ENCODE data around the gene TPTE. TPM values are rescaled to one million over a fixed set of nuclear protein-coding genes. Genes with fewer than 3 reads are reported as not detected.
"Not testable (repeated sequence)": the region's sequence is repeated elsewhere in the genome, so short reads cannot be mapped to it uniquely, and the experiment has no call there.

Gene TPTE
- polyA plus RNA-seq, 2 donors = 0.01 TPM; not detected in 1

DNA sequence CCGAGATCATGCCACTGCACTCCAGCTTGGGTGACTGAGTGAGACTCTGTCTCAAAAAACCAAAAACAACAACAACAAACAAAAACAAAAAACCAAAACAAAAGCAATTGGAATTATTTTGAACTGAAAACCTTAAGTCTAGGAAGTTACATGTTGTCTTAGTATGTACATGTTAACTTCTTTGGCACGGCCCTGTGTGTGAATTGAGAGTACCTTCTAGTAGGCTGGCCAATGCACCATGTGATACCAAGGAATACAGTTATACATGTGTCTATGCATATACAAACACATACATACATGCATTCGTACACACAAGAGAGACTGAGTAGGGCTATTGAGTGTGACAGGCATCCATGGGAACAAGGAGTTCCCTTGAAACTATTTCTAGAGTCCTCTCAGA, 18.6 kb downstream of the TPTE start:
- no peak overlapping the region for H3K4me3 ChIP-seq (ENCODE audit: low read depth in 1 of 2, low read length in 2 of 2)
- 66% methylated on average over 3 of the region's 3 CpGs for WGBS, 2 donors
- H3K9me3 ChIP-seq (ENCODE audit: control insufficient read depth in 2 of 2, insufficient read depth in 1 of 2, low read depth in 1 of 2, low read length in 1 of 2) = peaks cover 12 to 16% of the 10 kb centered on the region in 2 donors
- H3K4me1 ChIP-seq (ENCODE audit: control insufficient read depth in 2 of 2, insufficient read depth in 2 of 2, low read length in 1 of 2) = no peaks in the 10 kb centered on the region
- H3K27ac ChIP-seq (ENCODE audit: low read depth in 2 of 2, low read length in 1 of 2) = no peak overlapping the region
- H3K36me3 ChIP-seq (ENCODE audit: control insufficient read depth in 2 of 2, insufficient read depth in 2 of 2, low read length in 1 of 2) = no peaks in the 10 kb centered on the region
- no peaks in the 10 kb centered on the region for H3K27me3 ChIP-seq (ENCODE audit: control insufficient read depth in 1 of 2, insufficient read depth in 2 of 2, low read length in 2 of 2)

DNA sequence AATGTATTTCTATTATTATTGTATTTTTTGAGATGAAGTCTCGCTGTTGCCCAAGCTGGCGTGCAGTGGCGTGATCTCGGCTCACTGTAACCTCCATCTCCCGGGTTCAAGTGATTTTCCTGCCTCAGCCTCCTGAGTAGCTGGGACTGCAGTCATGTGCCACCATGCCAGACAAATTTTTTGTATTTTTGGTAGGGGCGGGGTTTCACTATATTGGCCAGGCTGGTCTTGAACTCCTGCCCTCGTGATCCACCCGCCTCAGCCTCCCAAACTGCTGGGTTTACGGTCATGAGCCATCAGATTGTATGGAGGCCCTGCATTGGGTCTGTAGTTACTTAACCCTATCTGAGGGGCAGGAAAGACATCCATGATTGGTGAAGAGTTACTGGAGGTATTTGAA, 23.0 kb downstream of the TPTE start:
- not testable (repeated sequence) for H3K4me3 ChIP-seq (ENCODE audit: low read depth in 1 of 2, low read length in 2 of 2); H3K27ac ChIP-seq (ENCODE audit: low read depth in 2 of 2, low read length in 1 of 2); H3K27me3 ChIP-seq (ENCODE audit: control insufficient read depth in 1 of 2, insufficient read depth in 2 of 2, low read length in 2 of 2); H3K4me1 ChIP-seq (ENCODE audit: control insufficient read depth in 2 of 2, insufficient read depth in 2 of 2, low read length in 1 of 2); H3K36me3 ChIP-seq (ENCODE audit: control insufficient read depth in 2 of 2, insufficient read depth in 2 of 2, low read length in 1 of 2)
- H3K9me3 ChIP-seq (ENCODE audit: control insufficient read depth in 2 of 2, insufficient read depth in 1 of 2, low read depth in 1 of 2, low read length in 1 of 2) = peaks cover 14 to 20% of the 10 kb centered on the region in 2 donors
- WGBS, 2 donors = 82 to 83% methylated on average over 9 of the region's 9 CpGs

GRCh38 chr21:10547868-10548267, 26.5 kb downstream of the TPTE start:
- H3K4me3 ChIP-seq (ENCODE audit: low read depth in 1 of 2, low read length in 2 of 2); H3K27ac ChIP-seq (ENCODE audit: low read depth in 2 of 2, low read length in 1 of 2); H3K4me1 ChIP-seq (ENCODE audit: control insufficient read depth in 2 of 2, insufficient read depth in 2 of 2, low read length in 1 of 2); H3K27me3 ChIP-seq (ENCODE audit: control insufficient read depth in 1 of 2, insufficient read depth in 2 of 2, low read length in 2 of 2); H3K36me3 ChIP-seq (ENCODE audit: control insufficient read depth in 2 of 2, insufficient read depth in 2 of 2, low read length in 1 of 2): not testable (repeated sequence)
- H3K9me3 ChIP-seq (ENCODE audit: control insufficient read depth in 2 of 2, insufficient read depth in 1 of 2, low read depth in 1 of 2, low read length in 1 of 2) = peaks cover 3 to 12% of the 10 kb centered on the region in 2 donors
- 29 to 31% methylated on average over 4 of the region's 4 CpGs for WGBS, 2 donors

- H3K4me3 ChIP-seq (ENCODE audit: low read depth in 1 of 2, low read length in 2 of 2); H3K4me1 ChIP-seq (ENCODE audit: control insufficient read depth in 2 of 2, insufficient read depth in 2 of 2, low read length in 1 of 2); H3K36me3 ChIP-seq (ENCODE audit: control insufficient read depth in 2 of 2, insufficient read depth in 2 of 2, low read length in 1 of 2); H3K27ac ChIP-seq (ENCODE audit: low read depth in 2 of 2, low read length in 1 of 2); H3K27me3 ChIP-seq (ENCODE audit: control insufficient read depth in 1 of 2, insufficient read depth in 2 of 2, low read length in 2 of 2): not testable (repeated sequence)
- peaks cover 3 to 12% of the 10 kb centered on the region in 2 donors for H3K9me3 ChIP-seq (ENCODE audit: control insufficient read depth in 2 of 2, insufficient read depth in 1 of 2, low read depth in 1 of 2, low read length in 1 of 2)
- WGBS, 2 donors = 77 to 79% methylated on average over 2 of the region's 2 CpGs
Observed at GRCh38 chr21:10548331-10548954, 27.1 kb downstream of the TPTE start.

- not testable (repeated sequence) for H3K36me3 ChIP-seq (ENCODE audit: control insufficient read depth in 2 of 2, insufficient read depth in 2 of 2, low read length in 1 of 2); H3K27ac ChIP-seq (ENCODE audit: low read depth in 2 of 2, low read length in 1 of 2); H3K4me1 ChIP-seq (ENCODE audit: control insufficient read depth in 2 of 2, insufficient read depth in 2 of 2, low read length in 1 of 2); H3K4me3 ChIP-seq (ENCODE audit: low read depth in 1 of 2, low read length in 2 of 2); H3K27me3 ChIP-seq (ENCODE audit: control insufficient read depth in 1 of 2, insufficient read depth in 2 of 2, low read length in 2 of 2)
- 41 to 44% methylated on average over 2 of the region's 2 CpGs for WGBS, 2 donors
- peaks cover 11 to 17% of the 10 kb centered on the region in 2 donors for H3K9me3 ChIP-seq (ENCODE audit: control insufficient read depth in 2 of 2, insufficient read depth in 1 of 2, low read depth in 1 of 2, low read length in 1 of 2)
Observed at GRCh38 chr21:10570803-10571202, 49.4 kb downstream of the TPTE start.

DNA sequence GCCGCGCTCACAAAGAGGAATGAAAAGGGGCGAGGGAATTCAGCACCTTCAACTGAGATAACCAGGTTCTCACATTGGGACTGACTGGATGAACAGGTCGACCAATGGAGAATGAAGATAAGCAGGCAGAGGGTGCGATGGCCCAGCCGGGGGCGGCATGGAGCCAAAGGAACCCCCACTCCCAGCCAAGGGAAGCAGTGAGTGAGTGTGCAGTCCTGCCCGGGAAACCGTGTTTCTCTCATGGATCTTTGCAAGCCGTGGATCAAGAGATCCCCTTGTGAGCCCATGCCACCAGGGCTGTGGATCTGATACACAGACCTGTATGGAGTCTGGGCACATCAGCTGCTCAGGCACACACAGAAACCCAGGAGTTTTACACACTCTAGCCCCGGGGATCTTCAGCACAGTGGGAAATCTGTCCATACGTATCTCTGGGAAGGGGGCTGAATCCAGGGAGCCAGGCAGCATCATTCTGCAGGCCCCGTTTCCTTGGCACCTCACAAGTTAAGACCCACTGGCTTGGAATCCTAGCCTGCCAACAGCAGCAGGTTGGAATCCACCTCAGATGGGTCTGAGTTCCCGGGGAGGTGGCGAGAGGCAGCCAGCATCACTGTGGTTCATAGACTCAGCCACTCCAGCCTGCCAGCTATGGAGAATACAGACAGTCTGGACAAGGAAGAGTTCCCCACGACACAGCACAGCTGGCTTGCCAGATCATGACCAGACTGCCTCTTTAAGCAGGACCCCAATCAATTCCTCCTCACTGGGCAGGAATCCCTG, 53.3 kb downstream of the TPTE start:
- not testable (repeated sequence) for H3K27me3 ChIP-seq (ENCODE audit: control insufficient read depth in 1 of 2, insufficient read depth in 2 of 2, low read length in 2 of 2); H3K4me3 ChIP-seq (ENCODE audit: low read depth in 1 of 2, low read length in 2 of 2); H3K4me1 ChIP-seq (ENCODE audit: control insufficient read depth in 2 of 2, insufficient read depth in 2 of 2, low read length in 1 of 2); H3K27ac ChIP-seq (ENCODE audit: low read depth in 2 of 2, low read length in 1 of 2); H3K36me3 ChIP-seq (ENCODE audit: control insufficient read depth in 2 of 2, insufficient read depth in 2 of 2, low read length in 1 of 2)
- H3K9me3 ChIP-seq (ENCODE audit: control insufficient read depth in 2 of 2, insufficient read depth in 1 of 2, low read depth in 1 of 2, low read length in 1 of 2) = peaks cover 11 to 17% of the 10 kb centered on the region in 2 donors
- 73 to 78% methylated on average over 16 of the region's 16 CpGs for WGBS, 2 donors

GRCh38 chr21:10575311-10575667, 53.9 kb downstream of the TPTE start:
- H3K9me3 ChIP-seq (ENCODE audit: control insufficient read depth in 2 of 2, insufficient read depth in 1 of 2, low read depth in 1 of 2, low read length in 1 of 2) = peaks cover 11 to 17% of the 10 kb centered on the region in 2 donors
- WGBS, 2 donors = 62 to 66% methylated on average over 2 of the region's 2 CpGs
- H3K27me3 ChIP-seq (ENCODE audit: control insufficient read depth in 1 of 2, insufficient read depth in 2 of 2, low read length in 2 of 2) = no peaks in the 10 kb centered on the region
- H3K27ac ChIP-seq (ENCODE audit: low read depth in 2 of 2, low read length in 1 of 2) = no peak overlapping the region
- H3K4me3 ChIP-seq (ENCODE audit: low read depth in 1 of 2, low read length in 2 of 2) = no peak overlapping the region
- no peaks in the 10 kb centered on the region for H3K36me3 ChIP-seq (ENCODE audit: control insufficient read depth in 2 of 2, insufficient read depth in 2 of 2, low read length in 1 of 2)
- no peaks in the 10 kb centered on the region for H3K4me1 ChIP-seq (ENCODE audit: control insufficient read depth in 2 of 2, insufficient read depth in 2 of 2, low read length in 1 of 2)

- peaks cover 10 to 11% of the 10 kb centered on the region in 2 donors for H3K9me3 ChIP-seq (ENCODE audit: control insufficient read depth in 2 of 2, insufficient read depth in 1 of 2, low read depth in 1 of 2, low read length in 1 of 2)
- not testable (repeated sequence) for H3K27me3 ChIP-seq (ENCODE audit: control insufficient read depth in 1 of 2, insufficient read depth in 2 of 2, low read length in 2 of 2); H3K4me3 ChIP-seq (ENCODE audit: low read depth in 1 of 2, low read length in 2 of 2); H3K27ac ChIP-seq (ENCODE audit: low read depth in 2 of 2, low read length in 1 of 2); H3K36me3 ChIP-seq (ENCODE audit: control insufficient read depth in 2 of 2, insufficient read depth in 2 of 2, low read length in 1 of 2); H3K4me1 ChIP-seq (ENCODE audit: control insufficient read depth in 2 of 2, insufficient read depth in 2 of 2, low read length in 1 of 2)
Observed at GRCh38 chr21:10578910-10579309, 57.5 kb downstream of the TPTE start.

- H3K36me3 ChIP-seq (ENCODE audit: control insufficient read depth in 2 of 2, insufficient read depth in 2 of 2, low read length in 1 of 2); H3K4me3 ChIP-seq (ENCODE audit: low read depth in 1 of 2, low read length in 2 of 2); H3K27ac ChIP-seq (ENCODE audit: low read depth in 2 of 2, low read length in 1 of 2); H3K4me1 ChIP-seq (ENCODE audit: control insufficient read depth in 2 of 2, insufficient read depth in 2 of 2, low read length in 1 of 2); H3K9me3 ChIP-seq (ENCODE audit: control insufficient read depth in 2 of 2, insufficient read depth in 1 of 2, low read depth in 1 of 2, low read length in 1 of 2); H3K27me3 ChIP-seq (ENCODE audit: control insufficient read depth in 1 of 2, insufficient read depth in 2 of 2, low read length in 2 of 2): not testable (repeated sequence)
- WGBS, 2 donors = 0 to 11% methylated on average over 1 of the region's 1 CpG
Observed at GRCh38 chr21:10589115-10589514, 67.7 kb downstream of the TPTE start.

DNA sequence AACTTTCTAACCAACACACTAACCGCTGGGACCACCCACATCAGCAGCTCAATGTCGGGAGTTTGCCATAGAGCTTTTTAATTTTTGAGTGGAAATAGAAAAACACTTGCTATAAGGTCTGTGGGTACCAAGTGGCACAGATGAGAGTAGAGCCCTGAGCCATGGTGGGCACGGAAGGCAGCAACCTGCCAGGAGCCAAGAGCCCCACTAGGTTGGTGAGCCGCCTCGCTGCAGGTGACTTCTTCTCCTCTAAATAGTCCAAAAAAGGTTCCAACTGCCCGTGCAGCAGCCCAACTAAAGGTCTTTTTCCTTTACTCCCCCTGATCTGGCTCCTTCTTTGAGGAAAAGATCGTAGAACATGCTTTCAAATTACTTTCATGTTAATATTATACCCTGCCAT, 85.7 kb downstream of the TPTE start:
- not testable (repeated sequence) for H3K4me1 ChIP-seq (ENCODE audit: control insufficient read depth in 2 of 2, insufficient read depth in 2 of 2, low read length in 1 of 2); H3K36me3 ChIP-seq (ENCODE audit: control insufficient read depth in 2 of 2, insufficient read depth in 2 of 2, low read length in 1 of 2); H3K4me3 ChIP-seq (ENCODE audit: low read depth in 1 of 2, low read length in 2 of 2); H3K27me3 ChIP-seq (ENCODE audit: control insufficient read depth in 1 of 2, insufficient read depth in 2 of 2, low read length in 2 of 2); H3K9me3 ChIP-seq (ENCODE audit: control insufficient read depth in 2 of 2, insufficient read depth in 1 of 2, low read depth in 1 of 2, low read length in 1 of 2); H3K27ac ChIP-seq (ENCODE audit: low read depth in 2 of 2, low read length in 1 of 2)
- WGBS, 2 donors = 64 to 70% methylated on average over 7 of the region's 7 CpGs

All from esophagus (tissue), 2 donors.